Spleen (tissue), 11 donors: ENCODE data around the gene UGT2B7. TPM values are rescaled to one million over a fixed set of nuclear protein-coding genes. Genes with fewer than 3 reads are reported as not detected.

ENCODE experiments used
- DNase-seq: peaks from one replicate; pipeline ENCODE4 v3.0.0-alpha.2; 2020
- H3K27ac ChIP-seq, 8 donors: fragments of 200-600 bp; sonication (generic) in 7 of 8; 1 replicate in 4 of 8; 2 replicates in 4 of 8; pipeline versions ENCODE4 v1.5.0 to v1.8.0; 2016 to 2021; ENCODE audit warnings: inconsistent platforms in 4 of 8, mild to moderate bottlenecking in 4 of 8, moderate library complexity in 1 of 8
- H3K27me3 ChIP-seq, 7 donors: fragments of 200-600 bp; sonication (generic) in 6 of 7; replicated peaks in 1 of 7; 1 replicate in 4 of 7; 2 replicates in 3 of 7; pipeline versions ENCODE4 v1.5.0 to v1.8.0; 2016 to 2021; ENCODE audit warnings: inconsistent platforms in 3 of 7, mild to moderate bottlenecking in 1 of 7
- H3K36me3 ChIP-seq, 6 donors: fragments of 200-600 bp; sonication (generic) in 5 of 6; 1 replicate in 4 of 6; 2 replicates in 2 of 6; pipeline versions ENCODE4 v1.5.0 to v1.8.0; 2016 to 2021; ENCODE audit warnings: inconsistent platforms in 2 of 6
- H3K4me1 ChIP-seq, 6 donors: fragments of 200-600 bp; sonication (generic) in 5 of 6; 1 replicate in 3 of 6; 2 replicates in 3 of 6; pipeline versions ENCODE4 v1.5.0 to v1.8.0; 2016 to 2021; ENCODE audit warnings: inconsistent platforms in 3 of 6
- H3K4me3 ChIP-seq, 8 donors: fragments of 200-600 bp; sonication (generic) in 7 of 8; 1 replicate in 4 of 8; 2 replicates in 4 of 8; pipeline versions ENCODE4 v1.5.0 to v1.8.0; 2016 to 2021; ENCODE audit warnings: inconsistent platforms in 4 of 8, mild to moderate bottlenecking in 4 of 8, moderate library complexity in 2 of 8
- H3K9me3 ChIP-seq, 8 donors: fragments of 200-600 bp; sonication (generic) in 7 of 8; 1 replicate in 4 of 8; 2 replicates in 4 of 8; pipeline versions ENCODE4 v1.5.0 to v1.8.0; 2016 to 2021; ENCODE audit warnings: inconsistent platforms in 4 of 8
- CTCF ChIP-seq, 11 experiments: fragments of 200-600 bp in 7 of 11; fragments of 450-650 bp in 4 of 11; sonication (generic) in 4 of 11; IDR thresholded peaks in 8 of 11; conservative IDR thresholded peaks in 3 of 11; 1 replicate in 7 of 11; 2 replicates in 4 of 11; pipeline versions ENCODE4 v1.4.0 to v1.8.0; 2016 to 2021; ENCODE audit warnings: antibody characterized with exemption in 11 of 11, inconsistent platforms in 4 of 11, mild to moderate bottlenecking in 1 of 11
- POLR2A ChIP-seq, 3 donors: fragments of 450-650 bp; IDR thresholded peaks; one replicate each; pipeline ENCODE4 v1.5.1; 2017; ENCODE audit warnings: antibody characterized with exemption in 3 of 3, mild to moderate bottlenecking in 1 of 3
- POLR2AphosphoS5 ChIP-seq, 3 donors: sonication (generic); formaldehyde crosslinking; IDR thresholded peaks; one replicate each; pipeline ENCODE4 v1.5.1; 2017; ENCODE audit warnings: antibody characterized with exemption in 3 of 3
- WGBS, 5 donors: extraction: QIAGEN DNeasy Blood & Tissue Kit in 3 of 5; methylation state at CpG; one replicate each; pipeline versions ENCODE4 v1.1.5 to v1.1.7; 2013 to 2018; 5-methylcytosine and 5-hydroxymethylcytosine counted together
- intact Hi-C: fragments of 100-400 bp; cut with DNase I; formaldehyde crosslinking; loops from one replicate; pipeline ENCODE4 v1.15.0; 2023; ENCODE audit warnings: low total_unique reads
- polyA plus RNA-seq, 3 donors: library from polyadenylated mRNA; stranded (reverse); fragments of 200-250 nt; gene quantifications; one replicate each; pipeline ENCODE4 v1.2.1, GENCODE V29; 2013
- total RNA-seq, 7 donors: library from RNA; depleted of rRNA in 3 of 7; stranded (reverse); fragments of >200 nt in 3 of 7; fragmentation: NEBNext Ultra II Directional in 4 of 7; extraction: Animal tissue kit (Norgen Biotek cat#: 25700) in 4 of 7; gene quantifications; one replicate each; pipeline versions ENCODE4 v1.1.0 to v1.2.1, GENCODE V29; 2016 to 2021
- donor health status: healthy with polysubstance abuse.
- donor health status: DM: no; HTN: no; CAD: no; lungs with moderate emphysema.
- donor health status: DM: no; HTN: no; CAD: no.
- donor health status: Bipolar disorder and iron deficiency.
- donor health status: healthy.
- donor health status: DM: no; HTN: no; CAD: no.
- donor health status: DM: yes; HTN: yes; CAD: no.

The UGT2B7 gene
- total and polyA plus RNA-seq, 10 donors = not detected

- Histone ChIP-seq H3K9me3 (peaks cover 0 to 6% (median 0%) of the 10 kb centered on the region in 8 donors), H3K27me3 (no peaks in the 10 kb centered on the region), H3K27ac (no peak overlapping the region), H3K4me1 (no peaks in the 10 kb centered on the region), H3K36me3 (no peaks in the 10 kb centered on the region), H3K4me3 (no peak overlapping the region)
- DNase-seq = no peak
- WGBS, 5 donors = 32 to 79% (median 50%) methylated on average over 4 of the region's 4 CpGs
- intact Hi-C loops = no loop called here
- TF ChIP-seq POLR2AphosphoS5 (IDR thresholded peaks at IDR 0.05) = no peak
- no peak for TF ChIP-seq POLR2A (IDR thresholded peaks at IDR 0.05)
- no peak for TF ChIP-seq CTCF (IDR thresholded peaks at IDR 0.05 in 8 of 11, conservative IDR thresholded peaks at IDR 0.05 in 3 of 11)
Measured at GRCh38 chr4:69075061-69075792, 21.0 kb upstream of the UGT2B7 start.

- intact Hi-C loops = no loop called here
- DNase-seq = no peak
Measured at GRCh38 chr4:69078852-69079251, 17.4 kb upstream of the UGT2B7 start.

GRCh38 chr4:69088473-69088872 is 7.8 kb upstream of the UGT2B7 start:
- 61 to 79% (median 75%) methylated on average over 2 of the region's 2 CpGs for WGBS, 5 donors

More at GRCh38 chr4:69078852-69079251, 17.4 kb upstream of the UGT2B7 start:
- Histone ChIP-seq H3K4me1 (no peaks in the 10 kb centered on the region), H3K36me3 (no peaks in the 10 kb centered on the region), H3K9me3 (peaks cover 0 to 6% (median 0%) of the 10 kb centered on the region in 8 donors), H3K27ac (no peak overlapping the region), H3K4me3 (no peak overlapping the region), H3K27me3 (no peaks in the 10 kb centered on the region)
- 80 to 89% (median 83%) methylated on average over 2 of the region's 2 CpGs for WGBS, 5 donors
- no peak for TF ChIP-seq POLR2A (IDR thresholded peaks at IDR 0.05)
- no peak for TF ChIP-seq CTCF (IDR thresholded peaks at IDR 0.05 in 8 of 11, conservative IDR thresholded peaks at IDR 0.05 in 3 of 11)
- no peak for TF ChIP-seq POLR2AphosphoS5 (IDR thresholded peaks at IDR 0.05)

More at GRCh38 chr4:69088473-69088872, 7.8 kb upstream of the UGT2B7 start:
- H3K4me3 ChIP-seq = no peak overlapping the region
- no peak for TF ChIP-seq POLR2AphosphoS5 (IDR thresholded peaks at IDR 0.05)
- no peak for TF ChIP-seq CTCF (IDR thresholded peaks at IDR 0.05 in 8 of 11, conservative IDR thresholded peaks at IDR 0.05 in 3 of 11)
- TF ChIP-seq POLR2A (IDR thresholded peaks at IDR 0.05) = no peak
- H3K4me1 ChIP-seq = no peaks in the 10 kb centered on the region
- H3K36me3 ChIP-seq = no peaks in the 10 kb centered on the region
- intact Hi-C loops = no loop called here
- H3K9me3 ChIP-seq = peaks cover 0 to 22% (median 12%) of the 10 kb centered on the region in 8 donors
- H3K27ac ChIP-seq = no peak overlapping the region
- DNase-seq = no peak
- no peaks in the 10 kb centered on the region for H3K27me3 ChIP-seq
